NCI-H146 (cell line): ENCODE data around the gene HS2ST1.
"Not testable (repeated sequence)": the region's sequence is repeated elsewhere in the genome, so short reads cannot be mapped to it uniquely, and the experiment has no call there.

ENCODE experiments used
- DNase-seq: peaks from one replicate; lab custom pipeline; 2025; lab: John Stamatoyannopoulos, UW

Gene HS2ST1

GRCh38 chr1:86914601-86914997 is at the start of gene HS2ST1:
Gene HS2ST1, plus strand, starts transcription at chr1:86914635.
- no peak for DNase-seq

GRCh38 chr1:86865973-86866637 is 48.3 kb upstream of the HS2ST1 start:
- no peak for DNase-seq

- DNase-seq: no peak
Measured at GRCh38 chr1:86866665-86867064, 47.8 kb upstream of the HS2ST1 start.

GRCh38 chr1:86867278-86867677 is 47.2 kb upstream of the HS2ST1 start:
- not testable (repeated sequence) for DNase-seq

- no peak for DNase-seq
Measured at GRCh38 chr1:86868477-86868876, 46.0 kb upstream of the HS2ST1 start.

- DNase-seq: no peak
Measured at GRCh38 chr1:86871001-86871400, 43.4 kb upstream of the HS2ST1 start.

- DNase-seq: no peak
Measured at GRCh38 chr1:86872086-86872485, 42.3 kb upstream of the HS2ST1 start.

- DNase-seq: no peak
Measured at GRCh38 chr1:86875722-86876121, 38.7 kb upstream of the HS2ST1 start.

GRCh38 chr1:86887479-86888162 is 26.8 kb upstream of the HS2ST1 start:
- no peak for DNase-seq

GRCh38 chr1:86888327-86888726 is 26.1 kb upstream of the HS2ST1 start:
- DNase-seq: no peak

GRCh38 chr1:86899401-86899800 is 15.0 kb upstream of the HS2ST1 start:
- not testable (repeated sequence) for DNase-seq

- DNase-seq: no peak
Measured at GRCh38 chr1:86905875-86906274, 8.6 kb upstream of the HS2ST1 start.

GRCh38 chr1:86906419-86906818 is 8.0 kb upstream of the HS2ST1 start:
- no peak for DNase-seq

GRCh38 chr1:86912281-86912900 is 2.0 kb upstream of the HS2ST1 start:
- no peak for DNase-seq

GRCh38 chr1:86913399-86913895 is 988 bp upstream of the HS2ST1 start:
- DNase-seq: peak; percentile 47

- peak; percentile 100 for DNase-seq
Measured at GRCh38 chr1:86913896-86914600, 387 bp upstream of the HS2ST1 start, which contains the start of gene SELENOF. Gene SELENOF, minus strand, starts transcription at chr1:86914126. Its CDS starts 15 bp downstream, at chr1:86914111.

- peak; percentile 71 for DNase-seq
Measured at GRCh38 chr1:86914998-86915736, 732 bp downstream of the HS2ST1 start.

GRCh38 chr1:86915737-86916235 is 1.4 kb downstream of the HS2ST1 start:
- DNase-seq: no peak

- no peak for DNase-seq
Measured at GRCh38 chr1:86916752-86917151, 2.3 kb downstream of the HS2ST1 start.

- DNase-seq: no peak
Measured at GRCh38 chr1:86922445-86922844, 8.0 kb downstream of the HS2ST1 start.

- no peak for DNase-seq
Measured at GRCh38 chr1:86924324-86924960, 10.0 kb downstream of the HS2ST1 start.
